A673 (cell line): ENCODE data around the gene ZNF627.

ENCODE experiments used
- EZH2 ChIP-seq: fragments of 200-600 bp; sonication (generic); IDR thresholded peaks from 2 replicates; pipeline ENCODE4 v1.6.1; 2017; ENCODE audit warnings: borderline replicate concordance, low read depth, mild to moderate bottlenecking, mixed read lengths, antibody characterized with exemption, low read length; ENCODE audit not compliant: poor library complexity, severe bottlenecking
- TF ChIP-seq, protein P1 (sequence below): fragments of 300-800, 200-600 bp; sonication (generic); conservative IDR thresholded peaks from 2 replicates; pipeline ENCODE4 v1.5.1; 2017; ENCODE audit warnings: low read depth, mild to moderate bottlenecking, antibody characterized with exemption, low read length, moderate library complexity, mixed read lengths

- TF ChIP-seq, protein P1, sequence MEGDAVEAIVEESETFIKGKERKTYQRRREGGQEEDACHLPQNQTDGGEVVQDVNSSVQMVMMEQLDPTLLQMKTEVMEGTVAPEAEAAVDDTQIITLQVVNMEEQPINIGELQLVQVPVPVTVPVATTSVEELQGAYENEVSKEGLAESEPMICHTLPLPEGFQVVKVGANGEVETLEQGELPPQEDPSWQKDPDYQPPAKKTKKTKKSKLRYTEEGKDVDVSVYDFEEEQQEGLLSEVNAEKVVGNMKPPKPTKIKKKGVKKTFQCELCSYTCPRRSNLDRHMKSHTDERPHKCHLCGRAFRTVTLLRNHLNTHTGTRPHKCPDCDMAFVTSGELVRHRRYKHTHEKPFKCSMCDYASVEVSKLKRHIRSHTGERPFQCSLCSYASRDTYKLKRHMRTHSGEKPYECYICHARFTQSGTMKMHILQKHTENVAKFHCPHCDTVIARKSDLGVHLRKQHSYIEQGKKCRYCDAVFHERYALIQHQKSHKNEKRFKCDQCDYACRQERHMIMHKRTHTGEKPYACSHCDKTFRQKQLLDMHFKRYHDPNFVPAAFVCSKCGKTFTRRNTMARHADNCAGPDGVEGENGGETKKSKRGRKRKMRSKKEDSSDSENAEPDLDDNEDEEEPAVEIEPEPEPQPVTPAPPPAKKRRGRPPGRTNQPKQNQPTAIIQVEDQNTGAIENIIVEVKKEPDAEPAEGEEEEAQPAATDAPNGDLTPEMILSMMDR = no peak
- TF ChIP-seq EZH2 = no peak
These were observed 29.0 kb downstream of the ZNF627 start for GRCh38 chr19:11626252-11626651.
